ENCODE results near the gene MAP2K4. TPM values are rescaled to one million over a fixed set of nuclear protein-coding genes. Genes with fewer than 3 reads are reported as not detected.

Gene MAP2K4
- total and polyA plus RNA-seq, 2 of the 8 experiments (the other 6 are each of a cell fraction or from before 2014, with no cell fraction given): 14.2 to 37.3 TPM

DNA sequence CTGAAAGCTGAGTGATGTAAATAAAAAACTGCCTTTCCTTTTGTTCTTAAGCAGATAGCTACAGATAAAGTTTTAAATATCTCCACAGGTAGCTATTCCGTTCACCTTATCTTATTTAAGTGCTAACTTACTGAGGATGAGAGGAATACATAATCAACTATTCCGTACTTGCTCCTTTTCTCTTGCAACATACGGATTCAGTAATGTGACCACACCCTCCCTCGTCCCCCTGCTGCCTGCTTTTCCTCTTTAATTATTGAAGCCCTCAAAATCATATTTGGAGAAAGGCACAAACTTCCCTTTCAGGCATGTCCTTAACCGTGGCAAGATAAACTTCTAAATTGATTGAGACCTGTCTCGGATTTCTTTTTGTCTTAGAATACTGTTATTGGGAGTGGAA lies 101.4 kb downstream of the MAP2K4 start:
- Histone ChIP-seq H3K27me3 (replicated peaks in 1 of 4; ENCODE audit: control insufficient read depth in 3 of 4, extremely low read depth in 1 of 4, insufficient read depth in 3 of 4, low read length in 3 of 4) (no peaks in the 10 kb centered on the region), H4K91ac (replicated peaks; ENCODE audit: insufficient read length, low read length) (no peak overlapping the region), H2BK15ac (ENCODE audit: low read length) (no peak overlapping the region), H3K4me2 (ENCODE audit: insufficient read depth in 1 of 2, low read depth in 2 of 2, low read length in 2 of 2) (peak overlapping the region; percentile 50 to 63), H3K4me3 (ENCODE audit: extremely low read depth in 1 of 4, insufficient read depth in 2 of 4, low read depth in 3 of 4, low read length in 4 of 4) (peak overlapping the region in 1 of 4 experiments; percentile 43; a peak in 2 of 8 replicates), H3K79me2 (ENCODE audit: control insufficient read depth in 1 of 2, insufficient read depth in 2 of 2, low read length in 2 of 2) (no peaks in the 10 kb centered on the region), H3K4ac (replicated peaks; ENCODE audit: insufficient read length, low read depth, low read length) (no peak overlapping the region), H3K14ac (ENCODE audit: insufficient read length) (no peak overlapping the region), H3K56ac (replicated peaks; ENCODE audit: insufficient read length, low read depth, low read length) (no peak overlapping the region), H2BK5ac (ENCODE audit: low read depth, low read length) (no peak overlapping the region), H3K27ac (ENCODE audit: low read depth, low read length) (no peak overlapping the region), H3K4me1 (replicated peaks in 1 of 4; ENCODE audit: control insufficient read depth in 3 of 4, insufficient read depth in 4 of 4, low read length in 3 of 4) (peaks cover 0 to 8% (median 4%) of the 10 kb centered on the region in 4 experiments; a peak in 5 of 7 replicates), H4K20me1 (replicated peaks in 1 of 2; ENCODE audit: control insufficient read depth in 1 of 2, insufficient read depth in 2 of 2, low read length in 2 of 2) (no peaks in the 10 kb centered on the region), H3K79me1 (ENCODE audit: low read depth, low read length) (no peaks in the 10 kb centered on the region; the same call in 1 of the 2 replicates), H2BK12ac (ENCODE audit: low read depth, low read length) (no peak overlapping the region), H3K36me3 (ENCODE audit: control insufficient read depth in 2 of 4, insufficient read depth in 4 of 4, low read length in 3 of 4) (peaks cover 0 to 22% (median 16%) of the 10 kb centered on the region in 4 experiments; a peak in 5 of 8 replicates), H2AFZ (ENCODE audit: low read length) (no peak overlapping the region), H4K5ac (ENCODE audit: insufficient read length, low read depth, low read length) (no peak overlapping the region), H2AK5ac (ENCODE audit: low read depth, low read length) (no peak overlapping the region), H2BK20ac (ENCODE audit: low read length) (no peak overlapping the region), H3K23ac (ENCODE audit: insufficient read length) (no peak overlapping the region), H3K9me3 (ENCODE audit: insufficient read depth in 2 of 2, low read depth in 1 of 2, low read length in 1 of 2) (no peaks in the 10 kb centered on the region), H3K23me2 (ENCODE audit: low read depth, low read length) (no peaks in the 10 kb centered on the region), H3K18ac (ENCODE audit: extremely low read depth, low read length) (no peak overlapping the region), H3K9ac (replicated peaks in 1 of 4; ENCODE audit: extremely low read depth in 1 of 4, low read depth in 3 of 4, low read length in 3 of 4) (no peak overlapping the region), H2BK120ac (replicated peaks; ENCODE audit: low read depth, low read length) (no peak overlapping the region), H4K8ac (ENCODE audit: extremely low read depth, insufficient read depth, low read length) (no peak overlapping the region)
- no peak for FAIRE-seq
- DNase-seq (ENCODE audit: low read depth in 1 of 2, low spot score in 2 of 2): no peak
- 21% methylated on average over 6 of the region's 6 CpGs; no CpG with 5 or more reads in 1 of the 2 experiments for WGBS, 2 experiments (ENCODE audit: extremely low coverage in 1 of 2, insufficient coverage in 1 of 2, insufficient read length in 1 of 2, insufficient replicate concordance in 2 of 2, low coverage in 1 of 2, low lambda C conversion rate in 2 of 2, missing lambda C conversion rate in 1 of 2)
- POLR2A ChIA-PET (ENCODE audit: partially characterized antibody): no interaction called here
- CTCF ChIA-PET (ENCODE audit: partially characterized antibody): interaction anchor here (0.6 kb wide), 1 partner anchor 557 kb away, joined by 3 read pairs; no protein-coding TSS in a partner anchor
- no peak for TF ChIP-seq JUND (IDR thresholded peaks at IDR 0.05; ENCODE audit: low read length)
